HG03442 (cell line): ENCODE results near the gene CLIC1.
A peak's percentile ranks its signal among the peaks of the same experiment; 100 is the strongest.

Experiments
- ATAC-seq: cut with Tn5 transposase; IDR thresholded peaks from one replicate; pipeline ENCODE4 v1.9.1; 2021; ENCODE audit warnings: mild to moderate bottlenecking, moderate library complexity; ENCODE audit not compliant: unreplicated experiment

The CLIC1 gene

GRCh38 chr6:31736021-31736767, at the start of gene CLIC1:
Gene CLIC1, minus strand, starts transcription at chr6:31736530. Its CDS starts 230 bp downstream, at chr6:31736300.
- ATAC-seq, result peak; percentile 24

GRCh38 chr6:31785475-31785874, 49.1 kb upstream of the CLIC1 start:
- ATAC-seq, result no peak

- ATAC-seq, result no peak
Measured at GRCh38 chr6:31784098-31784925, 48.0 kb upstream of the CLIC1 start.

DNA sequence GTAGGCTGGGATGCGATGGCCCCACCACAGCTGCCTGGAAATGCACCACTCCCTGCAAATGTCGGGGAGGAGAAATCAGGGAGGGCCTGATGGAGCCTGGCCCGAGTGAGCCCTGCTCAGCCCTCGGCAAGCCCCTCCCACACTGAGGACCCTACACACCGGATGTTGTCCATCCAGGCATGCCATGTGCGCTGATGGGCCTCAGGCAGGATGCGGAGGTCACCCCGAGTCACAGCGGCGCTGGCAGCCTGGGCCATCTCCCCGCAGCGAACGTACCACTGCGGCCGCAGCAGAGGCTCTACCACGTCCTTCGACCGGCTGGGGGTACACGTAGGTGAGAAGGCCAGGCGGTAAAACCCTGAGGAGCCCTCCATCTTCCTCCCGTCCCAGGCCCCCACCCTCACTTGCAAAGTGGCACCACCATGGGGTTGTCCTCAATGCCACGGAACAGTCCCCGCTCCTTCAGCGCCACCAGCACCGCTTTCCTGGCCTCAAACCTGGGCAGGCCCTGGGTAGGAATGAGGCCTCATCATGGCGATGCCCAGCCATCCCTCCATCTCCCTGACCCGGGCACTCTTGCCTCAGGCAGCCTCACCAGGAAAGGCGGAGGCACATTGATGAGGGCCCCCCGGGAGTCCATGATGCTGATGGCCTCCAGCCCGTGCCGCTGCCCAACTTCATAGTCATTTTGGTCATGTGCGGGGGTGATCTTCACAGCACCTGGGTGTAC, 46.0 kb upstream of the CLIC1 start:
- ATAC-seq, result no peak

GRCh38 chr6:31781244-31782125, 45.2 kb upstream of the CLIC1 start:
- no peak for ATAC-seq

DNA sequence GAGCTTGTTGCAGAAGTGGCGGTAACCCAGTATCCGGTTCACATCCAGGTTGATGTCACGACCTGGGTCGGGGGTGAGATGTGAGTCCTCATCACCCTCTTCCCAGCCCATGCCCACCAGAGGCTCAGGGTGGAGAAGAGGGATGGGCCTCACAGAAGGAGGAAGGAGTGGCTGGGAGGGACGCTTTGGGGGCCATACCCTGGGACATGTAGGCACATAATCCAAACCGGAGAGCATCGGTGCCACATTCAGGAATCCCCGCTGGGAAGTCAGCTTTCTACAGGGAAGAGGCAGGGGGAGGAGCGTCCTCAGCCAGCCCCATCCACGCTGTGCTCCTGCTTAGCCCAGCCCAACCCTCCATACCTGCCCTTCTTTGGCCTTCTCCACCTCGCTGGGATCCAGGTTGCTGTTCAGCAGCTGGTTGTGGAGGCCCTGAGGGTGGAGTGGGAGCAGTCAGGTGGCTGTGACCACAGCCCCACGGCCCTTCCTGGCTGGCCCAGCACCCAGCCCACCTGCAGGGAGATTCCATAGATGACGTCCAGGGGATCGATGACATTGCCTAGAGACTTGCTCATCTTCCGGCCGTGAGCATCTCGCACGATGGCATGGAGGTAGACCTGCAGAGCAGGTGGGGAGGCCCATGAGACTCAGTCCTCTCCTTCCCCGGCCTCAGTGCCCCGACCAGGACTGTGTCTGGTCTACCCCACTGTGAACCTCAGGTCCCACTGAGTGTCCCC, 44.3 kb upstream of the CLIC1 start:
- ATAC-seq, result no peak

DNA sequence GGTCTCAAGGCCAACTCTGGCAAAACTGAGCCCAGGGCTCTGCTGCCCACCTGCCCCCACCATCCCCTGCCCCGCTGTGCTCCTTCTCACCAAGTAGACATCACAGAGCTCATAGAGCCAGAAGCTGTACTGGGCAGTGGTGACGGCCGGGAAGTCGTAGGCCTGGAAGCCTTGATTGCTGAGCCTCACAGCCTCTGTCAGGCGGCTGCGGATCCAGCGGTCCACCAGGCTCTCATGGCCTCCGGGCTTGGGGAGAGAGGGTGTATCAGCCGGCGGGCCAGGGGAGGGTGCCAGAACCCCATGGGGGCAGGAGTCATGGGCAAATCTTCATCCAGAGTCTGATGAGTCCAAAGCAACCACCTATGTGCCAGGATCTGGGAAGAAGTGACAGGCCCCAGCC, 43.6 kb upstream of the CLIC1 start:
- no peak for ATAC-seq

GRCh38 chr6:31778999-31779885, 42.9 kb upstream of the CLIC1 start:
- no peak for ATAC-seq

DNA sequence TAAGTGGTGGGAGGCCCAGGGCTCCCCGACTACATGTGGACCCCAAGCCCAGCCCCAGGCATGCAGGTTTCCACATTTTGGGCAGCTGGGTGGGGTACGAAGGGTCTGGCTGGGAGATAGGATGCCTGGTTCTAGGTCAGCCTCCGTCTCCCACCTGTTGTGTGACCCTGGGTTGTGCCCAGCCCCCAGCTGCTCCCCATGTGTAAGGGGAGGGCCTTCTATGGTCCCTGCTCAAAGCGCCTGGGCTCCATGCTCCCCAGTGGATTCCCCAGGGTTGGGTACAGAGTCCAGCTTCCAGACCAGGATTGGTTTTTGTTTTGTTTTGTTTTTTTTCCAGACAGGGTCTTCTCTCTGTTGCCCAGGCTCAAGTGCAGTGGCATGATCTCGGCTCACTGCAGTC, 41.9 kb upstream of the CLIC1 start:
- no peak for ATAC-seq

- ATAC-seq, result no peak
Measured at GRCh38 chr6:31777667-31778050, 41.3 kb upstream of the CLIC1 start.

DNA sequence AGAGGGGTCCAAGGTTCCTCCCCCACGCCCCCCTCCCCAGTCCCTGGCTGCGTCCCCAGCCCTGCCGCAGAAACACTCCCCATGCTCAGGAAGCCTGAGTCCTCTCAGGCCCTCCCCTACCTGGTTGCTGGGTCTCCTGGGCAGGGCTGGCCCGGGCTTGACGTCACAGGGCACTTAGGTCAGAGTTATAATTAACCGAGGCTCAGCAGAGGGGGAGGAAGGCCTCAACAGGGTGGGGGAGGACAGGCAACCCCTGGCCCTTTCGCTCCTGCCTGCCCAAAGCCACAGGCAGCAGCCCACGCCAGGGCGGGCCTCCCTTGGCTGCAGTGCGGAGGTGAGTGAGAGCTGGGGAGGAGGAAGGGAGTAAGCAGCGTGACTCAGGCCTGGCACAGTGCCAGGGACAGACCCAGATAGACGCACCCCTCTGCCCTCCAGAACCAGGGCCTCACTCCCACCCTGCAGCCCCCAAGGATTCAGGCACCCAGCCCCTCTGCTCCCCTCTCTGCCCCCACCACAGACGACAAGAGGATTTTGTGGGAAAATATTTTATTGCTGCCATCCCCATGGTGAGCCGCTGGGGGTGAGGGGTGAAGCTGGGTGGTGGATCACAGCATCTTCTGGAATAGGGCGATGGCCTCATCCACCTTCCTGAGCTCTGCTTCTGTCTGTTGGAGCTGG, 40.8 kb upstream of the CLIC1 start, which contains the start of gene VWA7:
VWA7 (minus strand) TSS at position 340 of the 678 bp plus-strand sequence. CDS start 549 bp downstream, outside the sequence.
- ATAC-seq, result peak; percentile 74

DNA sequence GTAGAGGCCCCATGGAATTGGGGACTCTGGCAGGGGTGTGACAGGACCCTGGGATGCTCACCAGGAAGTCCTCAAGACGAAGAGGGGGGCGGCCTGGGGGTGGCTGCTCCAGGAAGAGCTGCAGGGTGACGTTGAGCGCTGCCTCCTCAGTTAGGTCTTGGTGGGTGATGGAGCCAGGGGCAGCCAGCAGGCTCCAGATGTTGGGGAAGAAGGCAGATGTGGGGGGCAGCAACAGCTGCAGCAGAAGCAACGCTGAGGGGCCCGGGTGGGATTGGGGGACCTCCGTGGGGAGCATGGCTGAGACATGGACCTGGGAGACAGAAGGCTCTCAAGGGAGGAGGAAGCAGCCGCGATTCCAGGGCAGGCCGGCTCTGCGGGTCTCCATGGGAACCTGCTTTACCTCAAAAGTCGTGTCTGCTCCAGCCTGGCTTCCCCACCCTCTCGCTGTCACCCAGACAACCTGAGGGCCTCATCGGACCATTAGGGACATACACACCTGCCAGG, 40.2 kb upstream of the CLIC1 start:
- ATAC-seq, result no peak

DNA sequence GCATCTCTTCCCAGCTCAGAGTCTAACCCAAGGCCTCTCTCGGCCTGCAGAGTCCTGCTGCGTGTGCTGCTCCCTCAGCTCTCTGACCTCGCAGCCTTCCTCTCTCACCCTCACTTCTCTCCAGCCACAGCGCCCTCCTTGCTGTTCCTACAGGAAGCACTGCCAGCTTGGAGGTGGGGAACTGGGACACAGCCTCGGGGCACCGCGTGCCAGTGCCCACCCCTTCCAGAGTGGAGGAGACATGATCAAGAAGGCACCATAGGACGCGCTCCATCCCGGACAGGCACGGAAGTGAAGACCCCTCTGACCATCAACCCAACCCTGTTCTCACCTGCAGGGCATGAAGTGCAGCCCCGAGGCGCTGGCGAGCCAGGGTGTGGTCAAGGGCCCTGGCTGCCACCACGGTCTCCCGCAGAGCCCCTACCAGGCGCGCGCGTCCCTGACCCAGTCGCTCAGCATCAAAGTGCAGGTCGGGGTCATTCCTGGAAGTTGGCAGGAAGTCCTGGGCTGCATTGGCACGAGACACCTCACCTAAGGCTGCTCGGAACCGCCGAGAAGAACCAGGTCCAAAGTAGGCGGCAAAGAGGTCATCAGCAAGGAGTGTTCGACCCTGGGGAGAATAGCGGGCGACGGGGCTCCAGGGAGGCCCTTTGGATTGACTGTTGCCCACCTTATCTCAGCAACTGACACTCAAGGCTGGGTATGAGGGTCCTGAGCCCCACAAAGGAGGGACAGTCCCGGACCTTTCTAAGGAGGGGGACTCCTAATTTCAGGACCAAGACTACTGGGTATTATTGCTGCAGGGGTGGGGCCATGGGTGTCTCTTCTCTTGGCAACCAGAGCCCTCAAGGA, 39.5 kb upstream of the CLIC1 start:
- ATAC-seq, result no peak

GRCh38 chr6:31775184-31775583, 38.9 kb upstream of the CLIC1 start:
- no peak for ATAC-seq

DNA sequence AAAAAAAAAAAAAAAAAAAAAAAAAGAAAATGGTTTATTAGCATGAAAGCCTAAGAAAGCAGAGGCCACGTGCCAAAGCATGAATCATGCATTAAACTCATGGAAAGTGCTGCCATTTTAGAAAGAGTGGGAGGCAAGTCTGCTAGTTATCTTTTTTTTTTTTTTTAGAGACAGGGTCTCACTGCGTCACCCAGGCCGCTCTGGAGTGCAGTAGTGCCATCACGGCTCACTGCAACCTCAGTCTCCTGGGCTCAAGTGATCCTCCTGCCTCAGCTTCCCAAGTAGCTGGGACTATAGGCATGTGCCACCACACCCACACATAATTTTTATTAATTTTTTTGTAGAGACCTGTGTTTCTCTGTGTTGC, 35.6 kb upstream of the CLIC1 start:
- no peak for ATAC-seq

DNA sequence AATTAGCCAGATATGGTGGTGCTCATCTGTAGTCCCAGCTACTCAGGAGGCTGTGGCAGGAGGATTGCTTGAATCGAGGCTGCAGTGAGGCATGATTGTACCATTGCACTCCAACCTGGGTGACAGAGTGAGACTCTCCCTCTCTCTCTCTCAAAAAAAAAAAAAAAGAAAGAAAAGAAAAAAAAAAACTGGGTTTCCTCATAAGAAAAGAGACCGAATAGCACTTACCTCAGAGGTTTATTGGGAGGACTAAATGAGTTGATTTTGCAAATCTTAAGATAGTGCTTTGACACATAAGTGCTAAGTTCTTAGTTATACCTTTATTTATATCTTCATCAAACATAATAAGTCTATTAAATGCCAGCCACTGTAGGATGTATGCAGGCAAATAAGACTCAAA, 34.5 kb upstream of the CLIC1 start:
- no peak for ATAC-seq

DNA sequence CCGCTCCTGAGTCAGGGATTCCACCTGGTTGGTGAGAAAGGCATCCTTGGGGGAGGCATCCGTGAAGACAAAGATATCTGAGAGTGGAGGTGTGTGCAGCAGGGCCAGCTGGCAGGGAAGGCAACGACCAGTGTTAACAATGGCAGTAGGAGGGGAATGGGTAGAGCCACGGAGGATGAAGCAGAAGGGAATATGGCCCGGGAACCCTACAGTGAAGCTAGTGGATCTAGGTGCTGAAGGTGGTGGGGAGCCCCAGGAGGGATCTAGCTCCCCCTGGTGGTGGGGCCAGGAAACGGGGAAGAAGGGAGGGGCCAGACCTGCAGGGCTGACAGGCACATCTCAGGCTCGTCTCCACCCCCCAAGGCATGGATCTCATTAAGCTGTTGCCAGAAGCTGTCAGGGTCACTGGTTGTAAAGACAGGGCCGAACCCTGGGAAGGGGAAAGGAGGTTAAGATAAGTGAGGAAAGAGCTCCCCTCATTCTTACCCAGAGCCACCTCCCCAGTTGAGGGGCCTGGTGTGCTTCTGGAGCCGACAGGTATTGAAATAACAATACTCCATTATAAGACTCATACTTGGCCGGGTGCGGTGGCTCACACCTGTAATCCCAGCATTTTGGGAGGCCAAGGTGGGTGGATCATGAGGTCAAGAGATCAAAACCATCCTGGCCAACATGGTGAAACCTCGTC, 33.5 kb upstream of the CLIC1 start:
- no peak for ATAC-seq
